ENCODE data around the gene CNNM1. TPM values are rescaled to one million over a fixed set of nuclear protein-coding genes. Genes with fewer than 3 reads are reported as not detected.
A peak's percentile ranks its signal among the peaks of the same experiment; 100 is the strongest.

Gene CNNM1
- total and polyA plus RNA-seq, 2 donors (not counting 3 experiments of a cell fraction or from before 2014, with no cell fraction given), result not detected

- ChIA-PET POLR2A (no interaction called here), CTCF (interaction anchor here (0.8 to 1.2 kb wide), 2 partner anchors 8 to 36 kb away, joined by 3 to 4 read pairs; no protein-coding TSS in a partner anchor)
- Histone ChIP-seq H3K4me3 (replicated peaks in 1 of 3; ENCODE audit: insufficient read depth in 1 of 3, low read depth in 1 of 3, low read length in 3 of 3) (no peak overlapping the region), H3K36me3 (ENCODE audit: control insufficient read depth in 2 of 2, extremely low read depth in 1 of 2, insufficient read depth in 2 of 2, low read length in 2 of 2) (no peaks in the 10 kb centered on the region), H3K9me1 (replicated peaks; ENCODE audit: control insufficient read depth, extremely low read depth, insufficient read depth, low read length) (no peaks in the 10 kb centered on the region), H3K4me1 (ENCODE audit: control insufficient read depth, extremely low read depth, insufficient read depth, low read length) (peaks cover 14% of the 10 kb centered on the region), H3K27me3 (ENCODE audit: control insufficient read depth in 2 of 2, insufficient read depth in 2 of 2, low read length in 2 of 2) (no peaks in the 10 kb centered on the region), H2AFZ (ENCODE audit: low read depth, low read length) (no peak overlapping the region), H4K20me1 (replicated peaks; ENCODE audit: control insufficient read depth, extremely low read depth, insufficient read depth, low read length) (no peaks in the 10 kb centered on the region), H3K4me2 (ENCODE audit: insufficient read depth, low read length) (no peak overlapping the region), H3K79me2 (ENCODE audit: control insufficient read depth, insufficient read depth, low read length) (peaks cover 16% of the 10 kb centered on the region), H3K9me3 (replicated peaks; ENCODE audit: control insufficient read depth, insufficient read depth, low read length) (no peaks in the 10 kb centered on the region), H3K27ac (ENCODE audit: insufficient read depth, low read depth, low read length) (no peak overlapping the region), H3K9ac (replicated peaks; ENCODE audit: extremely low read depth, insufficient read depth, low read length) (no peak overlapping the region)
- no peak for DNase-seq (ENCODE audit: low read depth, low spot score)
- dilution Hi-C loops (cut with MboI; ENCODE audit: extremely low pct_ligation_motif_present, low sequenced_read_pairs) (loop anchor here (25.0 kb wide), 1 partner anchor 185 kb away; the partner anchor contains the start of gene SLC25A28), intact Hi-C loops (cut with micrococcal nuclease) (no loop called here)
- no peak for FAIRE-seq
- no peak for TF ChIP-seq GATA2 (IDR thresholded peaks at IDR 0.05; ENCODE audit: insufficient read depth, insufficient read length, low read depth, low read length)
- BruUV-seq (replicated peaks), result no TSS peak
Measured at GRCh38 chr10:99427566-99428190, 98.5 kb downstream of the CNNM1 start.

- H3K27me3 ChIP-seq (ENCODE audit: control insufficient read depth in 2 of 2, insufficient read depth in 2 of 2, low read length in 2 of 2), result no peaks in the 10 kb centered on the region
- no peak overlapping the region for H2AFZ ChIP-seq (ENCODE audit: low read depth, low read length)
- dilution Hi-C loops (cut with MboI; ENCODE audit: extremely low pct_ligation_motif_present, low sequenced_read_pairs) (loop anchor here (25.0 kb wide), 1 partner anchor 183 kb away; the partner anchor contains the start of gene SLC25A28), intact Hi-C loops (cut with micrococcal nuclease) (loop anchor here (1.0 to 5.0 kb wide), 4 partner anchors 26 to 963 kb away; no protein-coding TSS in a partner anchor)
- H3K36me3 ChIP-seq (ENCODE audit: control insufficient read depth in 2 of 2, extremely low read depth in 1 of 2, insufficient read depth in 2 of 2, low read length in 2 of 2), result no peaks in the 10 kb centered on the region
- no peak for TF ChIP-seq JUN (IDR thresholded peaks at IDR 0.05; ENCODE audit: borderline replicate concordance, insufficient read depth, insufficient read length, low read depth)
- no peak for TF ChIP-seq MYC (IDR thresholded peaks at IDR 0.05; ENCODE audit: low read depth, low read length)
- no peak for TF ChIP-seq CTCF (IDR thresholded peaks at IDR 0.05; ENCODE audit: extremely low read depth in 1 of 2, insufficient read depth in 1 of 2, low read depth in 1 of 2, low read length in 2 of 2)
- no peak for TF ChIP-seq POLR2A (IDR thresholded peaks at IDR 0.05; ENCODE audit: low read depth, low read length)
- no peak for TF ChIP-seq GATA2 (IDR thresholded peaks at IDR 0.05; ENCODE audit: insufficient read depth, insufficient read length, low read depth, low read length)
- TF ChIP-seq EZH2 (IDR thresholded peaks at IDR 0.05; ENCODE audit: borderline replicate concordance, low read depth, low read length, severe bottlenecking), result no peak
- TF ChIP-seq FOS (IDR thresholded peaks at IDR 0.05; ENCODE audit: borderline replicate concordance, insufficient read depth, low read length), result no peak
- no peak for TF ChIP-seq POLR2AphosphoS5 (IDR thresholded peaks at IDR 0.05; ENCODE audit: insufficient read depth, low read depth, low read length)
- TF ChIP-seq MAX (IDR thresholded peaks at IDR 0.05; ENCODE audit: insufficient read depth, insufficient read length), result no peak
- H3K4me3 ChIP-seq (replicated peaks in 1 of 3; ENCODE audit: insufficient read depth in 1 of 3, low read depth in 1 of 3, low read length in 3 of 3), result peak overlapping the region; percentile 53 to 87 (median 74)
- peaks cover 16% of the 10 kb centered on the region for H3K79me2 ChIP-seq (ENCODE audit: control insufficient read depth, insufficient read depth, low read length)
- no peaks in the 10 kb centered on the region for H3K9me3 ChIP-seq (replicated peaks; ENCODE audit: control insufficient read depth, insufficient read depth, low read length)
- ChIA-PET POLR2A (no interaction called here), CTCF (interaction anchor here (1.0 to 7.9 kb wide), 5 partner anchors 32 to 191 kb away, joined by 3 to 151 read pairs (median 3); partner anchors contain the start of gene SLC25A28)
- H3K9me1 ChIP-seq (replicated peaks; ENCODE audit: control insufficient read depth, extremely low read depth, insufficient read depth, low read length), result no peaks in the 10 kb centered on the region
- H3K4me2 ChIP-seq (ENCODE audit: insufficient read depth, low read length), result peak overlapping the region; percentile 90
- no peak overlapping the region for H3K27ac ChIP-seq (ENCODE audit: insufficient read depth, low read depth, low read length)
- peaks cover 14% of the 10 kb centered on the region for H3K4me1 ChIP-seq (ENCODE audit: control insufficient read depth, extremely low read depth, insufficient read depth, low read length)
- no TSS peak for BruUV-seq (replicated peaks)
- peak overlapping the region; percentile 61 for H3K9ac ChIP-seq (replicated peaks; ENCODE audit: extremely low read depth, insufficient read depth, low read length)
- no peak for FAIRE-seq
- no peaks in the 10 kb centered on the region for H4K20me1 ChIP-seq (replicated peaks; ENCODE audit: control insufficient read depth, extremely low read depth, insufficient read depth, low read length)
- no peak for DNase-seq (ENCODE audit: low read depth, low spot score)
Measured at GRCh38 chr10:99429517-99430095, 100.5 kb downstream of the CNNM1 start.

All from endothelial cell of umbilical vein (primary cell).